Measurements from ENCODE around the gene CRB1.

- TF ChIP-seq POLR2A (IDR thresholded peaks at IDR 0.05; ENCODE audit: low read depth, low read length) (no peak), POLR2AphosphoS5 (IDR thresholded peaks at IDR 0.05; ENCODE audit: low read depth, low read length) (no peak)
Measured at GRCh38 chr1:197234581-197234980, 33.5 kb upstream of the CRB1 start.
